Neural progenitor cell (in vitro differentiated cells): ENCODE data around the gene DOCK10. TPM values are rescaled to one million over a fixed set of nuclear protein-coding genes. Genes with fewer than 3 reads are reported as not detected.
A peak's percentile ranks its signal among the peaks of the same experiment; 100 is the strongest.
"Not testable (repeated sequence)": the region's sequence is repeated elsewhere in the genome, so short reads cannot be mapped to it uniquely, and the experiment has no call there.

ENCODE experiments used
- DNase-seq: peaks from one replicate; pipeline ENCODE4 v3.0.0-alpha.2; 2016; ENCODE audit warnings: low spot score
- H2AFZ ChIP-seq: fragments of 200-600 bp; sonication (generic); replicated peaks from 2 replicates; pipeline ENCODE4 v1.6.1; 2016; ENCODE audit warnings: antibody characterized with exemption
- H3F3A ChIP-seq: fragments of 200-600 bp; sonication (generic); 2 replicates; pipeline ENCODE4 v1.6.1; 2016; ENCODE audit warnings: antibody characterized with exemption, low read depth
- H3K27ac ChIP-seq: fragments of 200-600 bp; sonication (generic); 2 replicates; pipeline ENCODE4 v1.5.1; 2016; ENCODE audit warnings: mild to moderate bottlenecking
- H3K27me3 ChIP-seq: fragments of 200-600 bp; sonication (generic); 2 replicates; pipeline ENCODE4 v1.6.1; 2016; ENCODE audit warnings: mild to moderate bottlenecking, moderate library complexity
- H3K36me3 ChIP-seq: fragments of 200-600 bp; sonication (generic); 2 replicates; pipeline ENCODE4 v1.5.1; 2016
- H3K4me1 ChIP-seq: fragments of 200-600 bp; sonication (generic); 2 replicates; pipeline ENCODE4 v1.6.1; 2016; ENCODE audit warnings: mixed run types
- H3K4me2 ChIP-seq: fragments of 200-600 bp; sonication (generic); 2 replicates; pipeline ENCODE4 v1.6.1; 2016
- H3K4me3 ChIP-seq: fragments of 200-600 bp; sonication (generic); 2 replicates; pipeline ENCODE4 v1.5.1; 2016
- H3K79me2 ChIP-seq: fragments of 200-600 bp; sonication (generic); 2 replicates; pipeline ENCODE4 v1.6.1; 2016; ENCODE audit warnings: low read depth
- H3K9ac ChIP-seq: fragments of 200-600 bp; sonication (generic); 2 replicates; pipeline ENCODE4 v1.6.1; 2016
- H3K9me3 ChIP-seq: fragments of 200-600 bp; sonication (generic); 2 replicates; pipeline ENCODE4 v1.5.1; 2016; ENCODE audit warnings: low read depth
- H4K20me1 ChIP-seq: fragments of 200-600 bp; sonication (generic); 2 replicates; pipeline ENCODE4 v1.6.1; 2016; ENCODE audit warnings: low read depth
- H3K27ac Mint-ChIP-seq: 3 replicates; pipeline ENCODE4 v1.8.0; 2021; ENCODE audit warnings: mixed read lengths
- H3K27me3 Mint-ChIP-seq: 2 replicates; pipeline ENCODE4 v1.8.0; 2022; ENCODE audit warnings: low read depth, mild to moderate bottlenecking, inconsistent platforms, moderate library complexity, mixed read lengths; ENCODE audit not compliant: insufficient read depth
- H3K36me3 Mint-ChIP-seq: 3 replicates; pipeline ENCODE4 v1.8.0; 2021; ENCODE audit warnings: mixed read lengths
- H3K4me1 Mint-ChIP-seq: 3 replicates; pipeline ENCODE4 v1.8.0; 2021; ENCODE audit warnings: mixed read lengths
- H3K4me3 Mint-ChIP-seq: 3 replicates; pipeline ENCODE4 v1.8.0; 2021; ENCODE audit warnings: mild to moderate bottlenecking, moderate library complexity, mixed read lengths
- H3K9me3 Mint-ChIP-seq: 3 replicates; pipeline ENCODE4 v1.8.0; 2020; ENCODE audit warnings: mixed read lengths
- EZH2 ChIP-seq: fragments of 200-600 bp; sonication (generic); IDR thresholded peaks from 2 replicates; pipeline ENCODE4 v1.6.1; 2017; ENCODE audit warnings: antibody characterized with exemption, mild to moderate bottlenecking, moderate library complexity
- EZH2phosphoT487 ChIP-seq: fragments of 200-600 bp; sonication (generic); IDR thresholded peaks from 2 replicates; pipeline ENCODE4 v1.6.1; 2017; ENCODE audit warnings: antibody characterized with exemption
- total RNA-seq: library from RNA; depleted of rRNA; stranded (reverse); fragments of >200 nt; gene quantifications from 2 replicates; pipeline ENCODE4 v1.2.3, GENCODE V29; 2015; ENCODE audit warnings: low replicate concordance
- TF ChIP-seq, protein P1 (sequence below): fragments of 200-600 bp; sonication (generic); IDR thresholded peaks from 2 replicates; pipeline ENCODE4 v1.5.1; 2017; ENCODE audit warnings: antibody characterized with exemption, mild to moderate bottlenecking

Gene DOCK10
- total RNA-seq, 1 donor from 2014 or later = 1.1 TPM

DNA sequence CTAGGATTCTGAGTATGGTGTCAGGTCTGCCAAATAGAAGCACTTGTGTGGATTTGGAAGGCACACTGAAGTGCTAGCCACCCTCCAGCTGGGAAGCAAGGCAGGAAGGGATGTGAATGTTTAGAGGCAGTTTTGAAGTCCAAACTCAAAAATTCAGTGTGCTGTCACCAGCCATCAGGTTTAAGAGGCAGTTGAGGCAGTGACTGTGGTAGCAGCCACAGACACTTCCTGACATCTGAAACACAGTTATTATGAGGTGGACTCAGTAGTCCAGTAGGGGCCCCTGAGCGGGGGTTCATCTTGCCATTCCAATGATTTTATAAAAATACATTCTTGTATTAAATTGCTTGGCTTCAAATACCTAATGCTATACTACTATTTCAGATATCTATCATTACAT, 13.4 kb upstream of the DOCK10 start:
- Histone ChIP-seq H3K4me3 (no peak overlapping the region), H3K9me3 (no peaks in the 10 kb centered on the region), H3K27me3 (no peaks in the 10 kb centered on the region), H3K27ac (no peak overlapping the region), H3F3A (no peaks in the 10 kb centered on the region), H3K4me2 (no peak overlapping the region), H3K36me3 (no peaks in the 10 kb centered on the region), H3K9ac (no peak overlapping the region), H4K20me1 (no peaks in the 10 kb centered on the region), H2AFZ (no peak overlapping the region), H3K79me2 (no peaks in the 10 kb centered on the region), H3K4me1 (no peaks in the 10 kb centered on the region)
- TF ChIP-seq EZH2 = no peak
- TF ChIP-seq EZH2phosphoT487 = no peak
- TF ChIP-seq, protein P1, sequence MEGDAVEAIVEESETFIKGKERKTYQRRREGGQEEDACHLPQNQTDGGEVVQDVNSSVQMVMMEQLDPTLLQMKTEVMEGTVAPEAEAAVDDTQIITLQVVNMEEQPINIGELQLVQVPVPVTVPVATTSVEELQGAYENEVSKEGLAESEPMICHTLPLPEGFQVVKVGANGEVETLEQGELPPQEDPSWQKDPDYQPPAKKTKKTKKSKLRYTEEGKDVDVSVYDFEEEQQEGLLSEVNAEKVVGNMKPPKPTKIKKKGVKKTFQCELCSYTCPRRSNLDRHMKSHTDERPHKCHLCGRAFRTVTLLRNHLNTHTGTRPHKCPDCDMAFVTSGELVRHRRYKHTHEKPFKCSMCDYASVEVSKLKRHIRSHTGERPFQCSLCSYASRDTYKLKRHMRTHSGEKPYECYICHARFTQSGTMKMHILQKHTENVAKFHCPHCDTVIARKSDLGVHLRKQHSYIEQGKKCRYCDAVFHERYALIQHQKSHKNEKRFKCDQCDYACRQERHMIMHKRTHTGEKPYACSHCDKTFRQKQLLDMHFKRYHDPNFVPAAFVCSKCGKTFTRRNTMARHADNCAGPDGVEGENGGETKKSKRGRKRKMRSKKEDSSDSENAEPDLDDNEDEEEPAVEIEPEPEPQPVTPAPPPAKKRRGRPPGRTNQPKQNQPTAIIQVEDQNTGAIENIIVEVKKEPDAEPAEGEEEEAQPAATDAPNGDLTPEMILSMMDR = no peak
- Mint-ChIP-seq H3K36me3 (no peaks in the 10 kb centered on the region), H3K4me1 (no peaks in the 10 kb centered on the region), H3K27ac (no peak overlapping the region), H3K9me3 (peaks cover 2% of the 10 kb centered on the region), H3K4me3 (no peak overlapping the region), H3K27me3 (no peaks in the 10 kb centered on the region)
- DNase-seq = no peak

DNA sequence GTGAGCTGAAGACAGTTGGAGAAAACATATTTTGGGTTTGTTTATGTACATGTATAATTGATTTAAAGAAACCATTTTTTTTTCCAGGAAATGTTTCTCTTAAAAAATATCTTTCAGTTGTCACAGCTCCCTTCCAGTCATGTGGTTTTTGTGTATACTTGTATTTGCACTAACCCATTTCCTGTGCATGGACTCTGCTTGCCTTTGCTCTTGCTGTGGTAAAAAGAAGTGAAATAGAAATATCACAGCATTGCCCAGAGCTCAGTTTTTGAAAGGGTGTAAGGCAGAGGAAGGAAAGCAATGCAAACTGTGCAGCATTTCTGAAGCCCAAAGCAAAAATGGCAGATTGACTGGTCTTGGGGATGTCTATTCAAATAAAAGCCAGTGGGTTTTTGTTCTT, 10.4 kb upstream of the DOCK10 start:
- Histone ChIP-seq H3K27ac (no peak overlapping the region), H3K36me3 (no peaks in the 10 kb centered on the region), H3F3A (no peaks in the 10 kb centered on the region), H2AFZ (peak overlapping the region; percentile 2), H3K9ac (no peak overlapping the region), H3K9me3 (no peaks in the 10 kb centered on the region), H4K20me1 (no peaks in the 10 kb centered on the region), H3K4me2 (no peak overlapping the region), H3K4me1 (no peaks in the 10 kb centered on the region), H3K79me2 (no peaks in the 10 kb centered on the region), H3K4me3 (no peak overlapping the region), H3K27me3 (no peaks in the 10 kb centered on the region)
- H3K27me3 Mint-ChIP-seq = no peaks in the 10 kb centered on the region
- no peaks in the 10 kb centered on the region for H3K36me3 Mint-ChIP-seq
- H3K4me3 Mint-ChIP-seq = no peak overlapping the region
- H3K4me1 Mint-ChIP-seq = no peaks in the 10 kb centered on the region
- no peaks in the 10 kb centered on the region for H3K9me3 Mint-ChIP-seq
- TF ChIP-seq EZH2phosphoT487 = no peak
- no peak for TF ChIP-seq EZH2
- TF ChIP-seq, protein P1 = no peak
- no peak overlapping the region for H3K27ac Mint-ChIP-seq
- no peak for DNase-seq

DNA sequence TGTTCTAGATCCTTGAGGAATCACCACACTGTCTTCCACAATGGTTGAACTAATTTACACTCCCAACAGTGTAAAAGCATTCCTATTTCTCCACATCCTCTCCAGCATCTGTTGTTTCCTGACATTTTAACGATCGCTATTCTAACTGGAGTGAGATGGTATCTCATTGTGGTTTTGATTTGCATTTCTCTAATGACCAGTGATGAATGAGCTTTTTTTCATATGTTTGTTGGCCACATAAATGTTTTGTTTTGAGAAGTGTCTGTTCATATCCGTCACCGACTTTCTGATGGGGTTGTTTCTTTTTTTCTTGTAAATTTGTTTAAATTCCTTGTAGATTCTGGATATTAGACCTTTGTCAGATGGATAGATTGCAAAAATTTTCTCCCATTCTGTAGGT, 5.2 kb upstream of the DOCK10 start:
- H3K4me1 ChIP-seq, H3K27ac Mint-ChIP-seq, DNase-seq, H3K4me2 ChIP-seq, H3K36me3 Mint-ChIP-seq, H3K79me2 ChIP-seq, H3K27ac ChIP-seq, H2AFZ ChIP-seq, H3K4me1 Mint-ChIP-seq, H3F3A ChIP-seq, H4K20me1 ChIP-seq, H3K4me3 Mint-ChIP-seq, H3K9me3 ChIP-seq, H3K36me3 ChIP-seq, H3K9ac ChIP-seq, H3K4me3 ChIP-seq, H3K9me3 Mint-ChIP-seq: not testable (repeated sequence)
- peaks cover 14% of the 10 kb centered on the region for H3K27me3 Mint-ChIP-seq
- peaks cover 42% of the 10 kb centered on the region for H3K27me3 ChIP-seq

- H2AFZ ChIP-seq = peak overlapping the region; percentile 99
- H3K79me2 ChIP-seq = no peaks in the 10 kb centered on the region
- H3K27me3 Mint-ChIP-seq = peaks cover 21% of the 10 kb centered on the region
Observed at GRCh38 chr2:225042800-225043167, 516 bp upstream of the DOCK10 start.

More at GRCh38 chr2:225042800-225043167, 516 bp upstream of the DOCK10 start:
- Mint-ChIP-seq H3K4me3 (peak overlapping the region; percentile 91), H3K36me3 (no peaks in the 10 kb centered on the region), H3K9me3 (no peaks in the 10 kb centered on the region), H3K4me1 (peaks cover 17% of the 10 kb centered on the region), H3K27ac (peak overlapping the region; percentile 30)
- Histone ChIP-seq H3K27me3 (peaks cover 89% of the 10 kb centered on the region), H4K20me1 (no peaks in the 10 kb centered on the region), H3K27ac (no peak overlapping the region), H3K4me3 (peak overlapping the region; percentile 69), H3K9ac (no peak overlapping the region), H3F3A (peaks cover 7% of the 10 kb centered on the region), H3K9me3 (no peaks in the 10 kb centered on the region), H3K36me3 (no peaks in the 10 kb centered on the region), H3K4me2 (peak overlapping the region; percentile 97), H3K4me1 (peaks cover 10% of the 10 kb centered on the region)
- DNase-seq = no peak
- TF ChIP-seq EZH2 = no peak
- peak; percentile 3 for TF ChIP-seq EZH2phosphoT487
